GM13976 (cell line): ENCODE results near the gene TMCC3.

Experiments
- DNase-seq: peaks from one replicate; pipeline ENCODE4 v3.0.0; 2012; ENCODE audit warnings: low spot score
- in situ Hi-C: fragments of 300-500 bp; cut with MboI; formaldehyde crosslinking; loops from one replicate; pipeline ENCODE4 v1.12.0; 2022; ENCODE audit warnings: low sequenced_read_pairs, mixed read lengths, inconsistent platforms; ENCODE audit not compliant: unreplicated experiment
- TF ChIP-seq, protein P1 (sequence below): IDR thresholded peaks from 2 replicates; pipeline ENCODE4 v1.5.1; 2012; ENCODE audit warnings: borderline replicate concordance, mild to moderate bottlenecking; ENCODE audit not compliant: insufficient read depth; ENCODE audit errors: extremely low read depth, missing control alignments, control extremely low read depth

TMCC3 gene

DNA sequence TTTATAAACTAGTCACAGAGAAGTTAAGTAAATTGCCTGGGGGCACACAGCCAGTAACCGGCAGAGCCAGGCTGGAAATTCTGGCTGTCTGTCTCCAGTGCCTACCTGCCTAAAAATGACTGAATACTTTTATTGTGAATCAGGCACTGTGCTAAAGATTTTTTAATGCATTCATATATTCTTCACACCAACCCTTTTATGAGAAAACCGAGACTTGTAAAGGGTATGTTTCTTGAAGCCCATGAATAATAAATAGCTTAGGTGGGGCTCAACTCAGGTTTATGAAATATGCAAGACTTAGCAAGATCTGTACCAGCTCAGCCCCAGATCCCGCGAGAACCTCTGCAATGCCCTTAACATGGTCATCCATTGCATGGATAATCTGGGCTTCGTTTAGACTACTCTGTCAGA is 60.8 kb downstream of the TMCC3 start:
- in situ Hi-C loops, result no loop called here
- TF ChIP-seq, protein P1, sequence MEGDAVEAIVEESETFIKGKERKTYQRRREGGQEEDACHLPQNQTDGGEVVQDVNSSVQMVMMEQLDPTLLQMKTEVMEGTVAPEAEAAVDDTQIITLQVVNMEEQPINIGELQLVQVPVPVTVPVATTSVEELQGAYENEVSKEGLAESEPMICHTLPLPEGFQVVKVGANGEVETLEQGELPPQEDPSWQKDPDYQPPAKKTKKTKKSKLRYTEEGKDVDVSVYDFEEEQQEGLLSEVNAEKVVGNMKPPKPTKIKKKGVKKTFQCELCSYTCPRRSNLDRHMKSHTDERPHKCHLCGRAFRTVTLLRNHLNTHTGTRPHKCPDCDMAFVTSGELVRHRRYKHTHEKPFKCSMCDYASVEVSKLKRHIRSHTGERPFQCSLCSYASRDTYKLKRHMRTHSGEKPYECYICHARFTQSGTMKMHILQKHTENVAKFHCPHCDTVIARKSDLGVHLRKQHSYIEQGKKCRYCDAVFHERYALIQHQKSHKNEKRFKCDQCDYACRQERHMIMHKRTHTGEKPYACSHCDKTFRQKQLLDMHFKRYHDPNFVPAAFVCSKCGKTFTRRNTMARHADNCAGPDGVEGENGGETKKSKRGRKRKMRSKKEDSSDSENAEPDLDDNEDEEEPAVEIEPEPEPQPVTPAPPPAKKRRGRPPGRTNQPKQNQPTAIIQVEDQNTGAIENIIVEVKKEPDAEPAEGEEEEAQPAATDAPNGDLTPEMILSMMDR, result no peak
- no peak for DNase-seq

DNA sequence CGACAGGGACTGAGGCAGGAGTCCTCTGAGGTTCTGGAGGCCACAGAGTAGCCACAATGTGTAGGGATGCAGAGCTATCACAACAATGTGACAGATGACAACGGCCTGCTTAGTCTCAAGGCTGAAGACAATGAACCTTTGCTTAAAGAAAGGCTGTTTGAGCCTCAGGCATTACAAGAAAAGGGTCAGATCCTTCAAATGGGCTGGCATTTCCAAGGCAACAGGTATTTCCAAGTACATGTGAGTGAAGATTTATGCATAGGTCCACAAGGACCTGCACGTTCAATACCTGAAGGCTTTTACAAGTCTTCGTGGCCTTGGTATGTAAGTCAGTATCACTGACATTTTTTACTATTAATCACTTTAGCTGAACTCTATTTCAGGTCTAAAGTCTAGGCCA is 62.0 kb downstream of the TMCC3 start:
- TF ChIP-seq, protein P1, result no peak
- in situ Hi-C loops, result no loop called here
- no peak for DNase-seq

DNA sequence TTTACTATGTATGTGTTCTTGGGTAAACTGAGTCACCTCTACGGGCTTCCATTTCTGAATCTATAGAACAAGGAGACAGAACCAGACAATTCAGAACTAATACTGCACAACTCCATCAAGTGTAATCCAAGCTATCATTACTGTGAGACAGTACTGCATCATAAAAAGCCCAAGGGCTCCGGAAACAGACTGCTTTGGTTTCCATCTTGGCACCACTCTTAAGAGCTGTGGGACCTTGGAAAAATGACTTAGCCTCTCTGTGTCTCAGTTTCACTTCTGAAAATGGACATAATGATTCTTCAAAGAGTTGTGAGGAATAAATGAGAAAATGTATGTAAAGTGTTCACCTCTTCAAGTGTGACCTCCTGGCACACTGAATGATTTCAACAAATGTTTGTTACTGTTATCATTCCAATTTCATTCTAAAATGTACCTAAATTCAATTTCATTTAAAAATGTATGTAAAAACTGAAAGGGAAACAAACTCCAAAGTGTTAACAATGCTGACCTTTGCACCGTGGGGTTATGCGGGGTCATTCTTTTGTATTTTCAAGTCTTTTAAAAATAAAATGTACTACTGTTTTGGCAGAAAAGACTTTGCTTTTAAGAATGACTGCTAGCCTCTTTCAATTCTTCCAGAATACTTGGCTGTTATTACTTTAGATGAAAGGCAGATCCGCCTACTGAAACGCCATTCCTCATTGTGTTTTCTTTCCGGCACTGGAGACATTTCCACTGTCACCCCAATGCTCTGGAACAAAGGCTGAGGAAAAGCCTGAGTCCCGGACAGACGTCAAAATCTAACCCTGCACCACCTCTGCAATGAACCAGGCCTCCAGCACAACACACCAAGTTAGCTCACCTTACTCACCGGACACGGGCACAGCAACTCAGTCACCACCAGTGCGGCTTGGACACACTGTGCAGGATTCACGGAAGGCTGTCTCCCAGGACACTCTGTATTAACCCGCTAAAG is 62.8 kb downstream of the TMCC3 start:
- in situ Hi-C loops, result no loop called here
- no peak for DNase-seq
- TF ChIP-seq, protein P1, result no peak

DNA sequence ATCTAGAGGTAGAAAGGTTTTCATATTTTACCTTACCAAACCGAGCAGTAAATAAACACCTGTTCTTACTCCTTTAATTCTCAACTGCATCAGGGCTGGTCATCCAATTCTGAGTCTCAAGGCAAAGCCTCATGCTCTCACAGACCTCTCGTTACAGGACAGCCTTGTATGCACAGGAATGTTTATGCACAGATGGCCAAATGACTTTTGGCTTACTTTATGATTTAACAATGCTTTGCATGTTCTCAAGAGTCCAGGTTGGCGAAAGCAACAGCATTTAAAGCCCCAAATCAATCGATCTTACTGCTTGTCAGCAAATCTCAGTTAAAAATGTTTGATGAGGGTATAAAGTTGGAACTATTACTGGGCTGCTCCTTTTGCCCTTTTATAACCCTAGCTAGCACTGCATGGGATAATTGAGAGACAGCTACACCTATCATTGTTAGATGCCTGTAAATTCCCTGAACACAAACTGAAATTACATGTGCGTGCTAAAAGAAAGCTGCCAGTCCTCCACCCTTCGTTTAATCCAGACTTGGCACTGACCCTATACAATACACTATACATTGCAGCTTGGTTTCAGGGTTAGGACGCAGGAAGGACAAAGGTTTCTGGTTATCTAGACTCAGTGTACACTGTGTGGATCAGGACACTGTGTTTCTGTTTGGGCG is 63.6 kb downstream of the TMCC3 start:
- in situ Hi-C loops, result no loop called here
- TF ChIP-seq, protein P1, result no peak
- no peak for DNase-seq

DNA sequence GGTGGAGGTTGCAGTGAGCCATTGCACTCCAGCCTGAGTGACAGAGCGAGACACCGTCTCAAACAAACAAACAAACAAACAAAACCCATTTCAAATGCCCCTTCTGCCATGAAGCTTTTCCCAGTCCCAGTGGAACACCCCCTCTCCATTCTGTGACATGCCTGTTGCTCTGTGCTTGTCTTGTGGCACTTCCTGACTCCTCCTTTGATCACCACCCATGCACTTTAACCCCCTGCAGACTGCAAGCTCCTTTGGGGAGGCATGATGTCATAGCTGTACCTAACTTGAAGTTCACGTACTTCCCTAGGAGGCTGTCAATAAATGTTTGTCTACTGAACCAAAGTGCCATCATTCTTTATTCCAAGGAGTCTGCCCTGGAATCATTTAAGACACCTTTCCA is 64.7 kb downstream of the TMCC3 start:
- TF ChIP-seq, protein P1, result no peak
- DNase-seq, result no peak
- in situ Hi-C loops, result no loop called here

DNA sequence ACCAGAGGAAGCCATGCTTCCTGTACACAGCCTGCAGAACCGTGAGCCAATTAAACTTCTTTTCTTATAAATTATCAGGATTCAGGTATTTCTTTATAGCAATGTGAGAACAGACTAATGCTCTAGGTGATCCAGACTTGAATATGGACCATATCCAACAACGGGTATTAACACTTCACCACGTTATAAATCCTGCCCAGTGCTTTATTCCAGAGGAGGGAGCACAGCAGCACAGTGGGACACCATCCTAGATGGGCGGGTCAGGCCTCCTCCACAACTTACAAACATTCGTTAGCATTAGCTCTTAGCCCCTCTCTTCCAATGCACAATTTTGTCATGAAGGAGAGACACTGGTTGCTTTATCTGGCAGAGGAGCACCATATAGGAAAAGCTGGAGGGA is 66.0 kb downstream of the TMCC3 start:
- in situ Hi-C loops, result no loop called here
- DNase-seq, result no peak
- TF ChIP-seq, protein P1, result no peak
